Prostate gland (tissue), 2 donors: ENCODE measurements around the gene MAGEB6B.

Experiments used
- CTCF ChIP-seq, 4 experiments: fragments of 200-600 bp in 2 of 4; fragments of 450-650 bp in 2 of 4; sonication (generic) in 2 of 4; IDR thresholded peaks; 1 replicate in 3 of 4; 2 replicates in 1 of 4; pipeline ENCODE4 v1.5.1; 2016 to 2019; ENCODE audit warnings: antibody characterized with exemption in 4 of 4, mild to moderate bottlenecking in 2 of 4, moderate library complexity in 2 of 4
- POLR2AphosphoS5 ChIP-seq: sonication (generic); formaldehyde crosslinking; IDR thresholded peaks from one replicate; pipeline ENCODE4 v1.6.1; 2017; ENCODE audit warnings: antibody characterized with exemption

GRCh38 chrX:26203561-26203960, 43.2 kb downstream of the MAGEB6B start:
- TF ChIP-seq CTCF (IDR thresholded peaks at IDR 0.05): no peak
- TF ChIP-seq POLR2AphosphoS5: no peak
